Panc1 (cell line): Measurements from ENCODE around the gene UBTFL1. TPM values are rescaled to one million over a fixed set of nuclear protein-coding genes. Genes with fewer than 3 reads are reported as not detected.

Experiments
- total RNA-seq: library from RNA; stranded (reverse); gene quantifications from one replicate; pipeline ENCODE4 v1.2.1, GENCODE V29; 2021; ENCODE audit not compliant: unreplicated experiment

Gene UBTFL1
- total RNA-seq, 1 experiment from 2014 or later = not detected

Other genes with a start within 250 kb of the UBTFL1 start
- gene TRIM64B, start 207.5 kb upstream of the UBTFL1 start, total RNA-seq = not detected
- not detected for gene TRIM49D1, start 163.7 kb upstream of the UBTFL1 start, total RNA-seq
- not detected for gene TRIM49D2, start 161.9 kb upstream of the UBTFL1 start, total RNA-seq
- not detected for gene TRIM64, start 119.9 kb upstream of the UBTFL1 start, total RNA-seq
- gene TRIM49C, start 54.8 kb upstream of the UBTFL1 start, total RNA-seq = not detected
- not detected for gene NAALAD2, start 48.7 kb downstream of the UBTFL1 start, total RNA-seq
- gene CHORDC1, start 137.1 kb downstream of the UBTFL1 start, total RNA-seq = 88.8 TPM